Right atrium auricular region (tissue), 2 donors: ENCODE data around the gene LSP1. TPM values are rescaled to one million over a fixed set of nuclear protein-coding genes. Genes with fewer than 3 reads are reported as not detected.

Experiments used
- DNase-seq: peaks from one replicate; pipeline ENCODE4 v3.0.0-alpha.2; 2019; ENCODE audit warnings: low spot score
- H3K27ac ChIP-seq, 2 donors: fragments of 200-600 bp; sonication (generic); 1 replicate in 1 of 2; 2 replicates in 1 of 2; pipeline ENCODE4 v1.5.1; 2016 to 2019
- H3K27me3 ChIP-seq, 2 donors: fragments of 200-600 bp; sonication (generic); one replicate each; pipeline versions ENCODE4 v1.5.1 to v1.6.0; 2017 to 2019
- H3K36me3 ChIP-seq: fragments of 200-600 bp; sonication (generic); one replicate; pipeline ENCODE4 v1.5.1; 2016
- H3K4me1 ChIP-seq, 2 donors: fragments of 200-600 bp; sonication (generic); one replicate each; pipeline versions ENCODE4 v1.5.1 to v1.6.0; 2017 to 2019
- H3K4me3 ChIP-seq, 2 donors: fragments of 200-600 bp; sonication (generic); 1 replicate in 1 of 2; 2 replicates in 1 of 2; pipeline ENCODE4 v1.5.1; 2017 to 2019; ENCODE audit warnings: mild to moderate bottlenecking in 1 of 2, moderate library complexity in 1 of 2
- H3K9me3 ChIP-seq, 2 donors: fragments of 200-600 bp; sonication (generic); one replicate each; pipeline ENCODE4 v1.5.1; 2019
- CTCF ChIP-seq, 2 donors: fragments of 200-600 bp; sonication (generic); IDR thresholded peaks; one replicate each; pipeline ENCODE4 v1.5.1; 2019; ENCODE audit warnings: antibody characterized with exemption in 2 of 2
- total RNA-seq, 2 donors: library from RNA; depleted of rRNA; stranded (reverse); fragments of >200 nt; gene quantifications; one replicate each; pipeline ENCODE4 v1.1.0, GENCODE V29; 2016

The LSP1 gene
- total RNA-seq, 2 donors from 2014 or later = 7.9 to 12.1 TPM

- Histone ChIP-seq H3K27ac (peak overlapping the region; percentile 68 to 77), H3K36me3 (no peaks in the 10 kb centered on the region), H3K9me3 (no peaks in the 10 kb centered on the region), H3K4me1 (peaks cover 0 to 59% of the 10 kb centered on the region in 2 donors), H3K4me3 (peak overlapping the region in 1 of 2 donors; percentile 4), H3K27me3 (no peaks in the 10 kb centered on the region)
- no peak for DNase-seq
- no peak for TF ChIP-seq CTCF (IDR thresholded peaks at IDR 0.05)
Measured at GRCh38 chr11:1920128-1920908, 67.4 kb downstream of the LSP1 start.

GRCh38 chr11:1920909-1921573 is 68.2 kb downstream of the LSP1 start:
- no peaks in the 10 kb centered on the region for H3K9me3 ChIP-seq
- H3K36me3 ChIP-seq = no peaks in the 10 kb centered on the region
- no peak for DNase-seq
- H3K27ac ChIP-seq = peak overlapping the region; percentile 68 to 77
- TF ChIP-seq CTCF (IDR thresholded peaks at IDR 0.05) = no peak
- H3K27me3 ChIP-seq = no peaks in the 10 kb centered on the region
- H3K4me3 ChIP-seq = peak overlapping the region in 1 of 2 donors; percentile 4
- peaks cover 0 to 59% of the 10 kb centered on the region in 2 donors for H3K4me1 ChIP-seq

GRCh38 chr11:1921574-1922141 is 68.8 kb downstream of the LSP1 start:
- no peak for TF ChIP-seq CTCF (IDR thresholded peaks at IDR 0.05)
- Histone ChIP-seq H3K36me3 (no peaks in the 10 kb centered on the region), H3K27me3 (no peaks in the 10 kb centered on the region), H3K4me1 (peaks cover 0 to 56% of the 10 kb centered on the region in 2 donors), H3K27ac (peak overlapping the region; percentile 68 to 77), H3K4me3 (no peak overlapping the region), H3K9me3 (no peaks in the 10 kb centered on the region)
- DNase-seq = peak; percentile 76

GRCh38 chr11:1922481-1923081 is 69.7 kb downstream of the LSP1 start:
- H3K4me3 ChIP-seq = no peak overlapping the region
- no peak for TF ChIP-seq CTCF (IDR thresholded peaks at IDR 0.05)
- no peaks in the 10 kb centered on the region for H3K36me3 ChIP-seq
- peak overlapping the region; percentile 68 to 77 for H3K27ac ChIP-seq
- no peaks in the 10 kb centered on the region for H3K9me3 ChIP-seq
- peaks cover 0 to 56% of the 10 kb centered on the region in 2 donors for H3K4me1 ChIP-seq
- no peaks in the 10 kb centered on the region for H3K27me3 ChIP-seq
- no peak for DNase-seq

- Histone ChIP-seq H3K4me1 (peaks cover 0 to 56% of the 10 kb centered on the region in 2 donors), H3K4me3 (no peak overlapping the region), H3K9me3 (no peaks in the 10 kb centered on the region), H3K36me3 (no peaks in the 10 kb centered on the region), H3K27me3 (no peaks in the 10 kb centered on the region), H3K27ac (peak overlapping the region in 1 of 2 donors; percentile 77)
- DNase-seq = no peak
- TF ChIP-seq CTCF (IDR thresholded peaks at IDR 0.05) = no peak
Measured at GRCh38 chr11:1923201-1923956, 70.5 kb downstream of the LSP1 start.
